Effector CD4-positive, alpha-beta T cell (primary cell): ENCODE data around the gene MYO7B.

Source experiments
- DNase-seq: peaks from one replicate; pipeline ENCODE4 v3.0.0-alpha.2; 2020

Gene MYO7B

DNA sequence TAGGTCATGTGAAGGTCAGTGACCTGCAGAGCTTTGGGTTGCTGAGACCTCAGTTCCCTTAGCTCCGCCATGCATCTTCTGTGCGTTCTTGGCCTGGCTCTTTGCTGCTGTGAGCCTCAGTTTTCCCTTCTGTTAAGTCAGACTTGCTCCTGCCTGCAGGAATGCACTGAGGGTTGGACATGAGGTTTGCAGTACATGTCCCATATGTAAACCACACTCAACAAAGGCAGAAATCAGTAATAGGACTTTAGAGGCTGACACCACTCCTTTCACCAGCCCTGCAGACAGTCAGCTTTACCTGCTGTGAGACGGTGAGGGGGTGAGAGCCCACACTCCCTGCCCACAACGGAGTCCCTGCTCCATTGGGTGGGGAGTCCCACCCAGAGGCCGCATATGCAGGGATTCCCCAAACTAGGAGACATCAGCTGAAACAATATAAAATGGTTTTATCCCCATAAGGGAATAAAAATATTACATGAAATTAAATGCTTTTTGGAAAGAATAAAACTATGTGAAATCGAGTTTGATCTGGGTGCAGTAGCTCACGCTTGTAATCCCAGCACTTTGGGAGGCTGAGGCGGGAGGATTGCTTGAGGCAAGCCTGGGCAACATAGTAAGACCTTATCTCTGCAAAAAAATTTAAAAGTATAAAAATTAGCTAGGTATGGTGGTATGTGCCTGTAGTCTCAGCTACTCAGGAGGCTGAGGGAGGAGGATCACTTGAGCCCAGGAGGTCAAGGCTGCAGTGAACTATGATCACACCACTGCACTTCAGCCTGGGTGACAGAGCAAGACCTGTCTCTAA lies 55.1 kb downstream of the MYO7B start:
- DNase-seq, result no peak

DNA sequence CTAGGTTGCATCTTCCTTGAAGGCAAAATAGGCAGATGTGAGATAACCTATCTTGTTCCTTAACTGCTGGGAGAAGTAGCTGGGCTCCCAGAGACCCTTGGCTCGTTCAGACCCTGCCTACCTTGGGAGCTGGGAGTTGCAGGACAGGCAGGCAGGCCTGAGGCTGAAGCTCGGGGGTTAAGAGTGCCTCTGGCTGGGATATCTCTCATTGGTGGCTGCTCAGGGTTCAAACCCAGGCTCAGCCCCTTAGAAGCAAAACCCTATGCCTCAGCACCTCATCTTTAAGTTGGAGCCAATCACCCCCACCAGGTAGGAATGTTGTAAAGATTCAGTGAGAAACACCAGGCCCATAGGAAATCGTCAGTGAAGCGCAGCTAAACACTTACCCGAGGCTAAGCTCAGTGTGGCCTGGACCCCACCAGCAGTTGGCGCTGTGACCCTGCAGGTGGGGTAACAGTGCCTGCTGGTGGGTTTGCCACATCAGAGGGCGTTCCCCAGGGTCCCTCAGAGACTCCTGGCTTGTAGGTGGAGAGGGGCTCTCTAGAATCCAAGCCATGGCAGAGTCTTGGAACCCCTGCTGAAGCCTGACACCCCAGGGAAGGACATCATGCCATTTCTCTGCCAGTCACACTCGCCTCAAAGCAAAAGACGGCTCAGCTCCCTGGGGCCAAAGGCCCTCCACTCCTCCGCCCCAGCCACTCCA lies 55.9 kb downstream of the MYO7B start:
- peak; percentile 53 for DNase-seq

DNA sequence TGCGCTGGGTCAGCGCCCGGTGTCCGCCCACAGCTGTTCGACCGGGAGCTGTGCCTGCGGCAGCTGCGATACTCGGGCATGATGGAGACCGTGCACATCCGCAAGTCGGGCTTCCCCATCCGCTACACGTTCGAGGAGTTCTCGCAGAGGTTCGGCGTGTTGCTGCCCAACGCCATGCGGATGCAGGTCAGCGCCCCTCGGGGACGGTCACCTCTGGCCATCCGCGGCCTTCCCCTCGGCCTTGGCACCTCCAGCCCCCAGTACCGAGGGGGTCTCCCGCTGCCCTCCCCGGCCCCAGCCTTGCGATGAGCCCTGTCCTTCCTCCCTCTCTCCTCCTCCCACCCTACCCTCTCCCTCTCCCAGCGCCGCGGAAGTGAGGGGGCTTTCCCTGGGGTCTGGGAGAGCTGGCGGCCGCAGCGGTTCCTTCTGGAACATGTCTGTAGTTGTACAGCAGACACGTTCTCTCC lies 57.3 kb downstream of the MYO7B start:
- DNase-seq, result no peak

DNA sequence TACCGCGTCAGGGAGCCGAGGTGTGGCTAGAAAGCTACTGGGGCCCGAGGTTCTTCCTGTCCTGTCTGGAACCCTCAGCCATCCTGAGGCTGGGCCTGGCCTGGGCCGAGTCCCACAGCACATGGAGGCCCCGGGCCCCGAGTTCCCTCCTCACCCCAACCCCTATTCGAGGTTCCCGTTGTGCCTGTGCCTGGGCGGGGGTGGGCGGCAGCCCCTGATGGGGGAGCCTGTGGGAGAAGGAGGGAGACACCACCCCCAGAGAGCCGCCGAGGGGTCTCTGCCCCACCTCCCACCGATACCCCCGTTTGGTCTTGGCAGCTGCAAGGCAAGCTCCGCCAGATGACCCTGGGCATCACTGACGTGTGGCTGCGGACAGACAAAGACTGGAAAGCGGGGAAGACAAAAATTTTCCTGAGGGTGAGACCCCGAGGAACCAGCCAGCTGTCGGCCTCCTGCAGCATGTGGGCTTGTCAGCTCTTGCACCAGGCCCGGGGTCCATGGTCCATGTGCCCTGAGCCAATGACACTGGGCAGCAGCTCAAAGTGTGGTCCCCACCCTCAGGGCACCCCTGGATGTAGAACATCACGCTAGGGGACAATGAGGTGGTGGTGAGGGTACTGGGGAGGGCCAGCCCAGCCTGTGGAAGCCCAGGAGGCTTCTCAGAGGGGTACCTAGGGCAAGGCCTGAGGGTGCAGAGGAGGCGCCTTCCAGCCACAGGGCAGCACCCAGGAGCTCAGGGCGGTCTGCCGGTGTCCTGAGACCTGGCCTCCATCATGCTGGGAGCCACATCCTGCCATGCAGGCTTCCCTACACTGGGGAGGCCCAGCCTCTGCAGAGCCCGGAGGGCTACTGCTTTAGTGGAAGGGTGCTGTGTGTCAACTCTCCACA lies 58.0 kb downstream of the MYO7B start:
- no peak for DNase-seq

DNA sequence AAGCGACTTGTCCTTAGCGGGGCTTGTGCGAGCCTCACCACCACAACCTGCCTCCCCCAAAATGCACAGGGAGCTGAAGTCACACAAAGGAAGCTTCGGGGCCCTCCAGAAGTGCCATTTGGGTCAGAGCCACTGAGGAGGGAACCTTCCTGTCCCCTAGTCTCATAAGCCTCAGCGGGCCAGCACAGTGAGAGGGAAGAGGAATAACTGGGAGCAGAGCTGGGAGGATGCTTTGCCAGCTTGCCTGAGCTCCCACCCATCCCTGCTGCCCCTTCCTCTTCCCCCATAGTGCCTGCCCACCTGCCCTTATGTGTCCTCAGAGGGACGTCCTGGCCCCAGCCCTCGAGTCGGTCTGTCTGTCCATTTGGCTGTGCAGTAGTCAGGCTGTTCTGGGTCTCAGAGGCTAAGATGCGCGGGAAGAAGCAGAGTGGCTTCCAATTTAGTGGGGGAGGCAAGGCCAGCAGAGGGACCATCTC lies 58.7 kb downstream of the MYO7B start:
- DNase-seq, result no peak

DNA sequence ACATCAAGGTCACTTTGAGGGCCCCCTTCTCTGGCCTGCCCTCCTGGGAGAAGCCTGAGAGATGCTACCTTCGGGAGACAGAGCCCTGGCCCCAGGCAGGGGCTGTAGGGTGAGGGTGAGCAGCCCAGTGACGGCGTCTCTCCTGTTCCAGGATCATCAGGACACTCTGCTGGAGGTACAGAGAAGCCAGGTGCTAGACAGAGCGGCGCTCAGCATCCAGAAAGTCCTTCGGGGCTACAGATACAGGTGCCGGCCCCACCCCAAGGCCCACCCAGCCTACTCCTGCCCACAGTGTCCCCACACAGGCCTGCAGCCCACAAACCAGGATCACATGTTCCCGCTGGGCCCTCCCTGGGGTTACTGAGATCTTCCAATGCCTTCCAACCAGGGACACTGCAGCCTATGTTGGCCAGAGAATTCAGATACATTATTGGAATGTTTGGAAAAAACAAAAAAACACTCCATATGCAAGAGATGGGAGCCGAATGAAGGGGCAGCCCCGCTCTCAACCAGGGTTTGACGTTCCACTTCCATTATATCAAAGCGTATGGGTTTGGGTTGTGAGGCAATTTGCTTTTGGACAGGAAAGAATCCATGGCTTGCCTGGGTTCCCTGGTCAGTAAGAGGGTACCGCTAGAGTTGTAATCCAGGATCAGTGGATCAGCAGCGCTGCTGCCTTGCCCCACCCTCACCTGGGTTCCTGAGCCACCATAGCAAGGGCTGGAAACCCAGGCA lies 61.0 kb downstream of the MYO7B start:
- DNase-seq, result no peak

DNA sequence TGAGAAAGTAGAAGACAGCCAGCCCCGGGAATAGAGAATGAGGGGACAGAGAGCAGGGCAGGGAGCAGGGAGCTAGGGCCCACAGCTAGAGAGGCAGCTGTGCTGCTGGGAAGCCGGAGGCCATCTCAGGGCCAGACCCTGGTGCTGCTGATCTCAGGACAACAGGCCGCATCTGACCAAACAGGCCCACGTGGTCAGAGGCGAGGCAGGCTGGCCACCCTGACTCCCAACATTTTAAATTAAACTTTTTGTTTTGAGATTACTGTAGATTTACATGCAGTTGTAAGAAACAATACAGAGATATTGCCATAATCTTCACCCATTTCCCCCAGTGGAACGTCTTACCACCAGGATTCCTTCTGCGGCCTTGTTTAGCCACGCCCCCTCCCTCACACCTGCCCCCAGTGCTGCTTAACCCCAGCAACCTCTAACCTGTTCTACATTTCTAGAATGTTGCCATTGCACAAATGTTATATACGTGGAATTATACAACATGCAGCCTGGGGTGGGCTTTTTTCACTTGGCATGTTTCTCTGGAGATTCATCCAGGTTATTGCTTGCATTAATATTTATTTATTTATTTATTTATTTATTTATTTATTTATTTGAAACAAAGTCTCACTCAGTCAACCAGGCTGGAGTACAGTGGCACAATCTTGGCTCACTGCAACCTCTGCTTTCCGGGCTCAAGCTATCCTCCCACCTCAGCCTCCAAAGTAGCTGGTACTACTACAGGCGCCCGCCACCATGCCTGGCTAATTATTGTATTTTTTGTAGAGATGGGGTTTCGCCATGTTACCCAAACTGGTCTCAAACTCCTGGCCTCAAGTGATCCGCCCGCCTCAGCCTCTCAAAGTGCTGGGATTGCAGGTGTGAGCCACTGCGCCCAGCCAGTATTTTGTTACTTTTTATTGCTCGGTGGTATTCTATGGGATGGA lies 61.8 kb downstream of the MYO7B start:
- no peak for DNase-seq

DNA sequence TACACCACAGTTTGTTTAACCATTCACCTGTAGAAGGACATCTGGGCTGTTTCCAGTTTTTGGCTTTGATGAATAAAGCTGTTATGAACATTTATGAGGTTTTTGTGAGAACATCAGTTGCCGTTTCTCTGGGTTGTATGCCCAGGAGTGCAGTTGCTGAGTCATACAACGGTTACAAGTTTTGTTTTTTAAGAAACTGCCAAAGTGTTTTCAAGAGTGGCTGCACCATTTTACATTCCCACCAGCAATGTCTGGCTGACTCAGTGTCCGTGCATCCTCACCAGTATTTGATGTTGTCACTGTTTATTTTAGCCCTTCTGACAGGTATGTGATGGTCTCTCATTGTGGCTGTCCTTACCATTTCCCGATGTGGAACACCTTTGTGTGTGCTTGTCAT lies 62.5 kb downstream of the MYO7B start:
- no peak for DNase-seq

DNA sequence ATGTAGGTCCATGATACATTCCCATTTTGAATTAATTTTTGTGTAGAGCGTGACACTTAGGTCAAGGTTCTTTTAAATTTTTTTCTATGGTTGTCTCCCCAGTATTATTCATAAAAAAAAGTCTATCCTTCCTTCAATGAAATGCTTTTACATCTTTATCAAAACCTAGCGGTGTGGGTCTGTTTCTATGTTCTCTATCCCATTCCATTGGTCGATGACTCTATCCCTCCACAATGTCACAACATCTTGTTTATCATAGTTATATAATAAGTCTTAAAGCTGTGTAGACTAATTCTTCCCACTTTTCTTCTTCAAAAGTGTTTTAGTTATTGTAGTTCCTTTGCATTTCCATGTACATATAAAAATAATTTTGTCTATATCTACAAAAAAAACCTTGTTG lies 63.2 kb downstream of the MYO7B start:
- DNase-seq, result no peak

DNA sequence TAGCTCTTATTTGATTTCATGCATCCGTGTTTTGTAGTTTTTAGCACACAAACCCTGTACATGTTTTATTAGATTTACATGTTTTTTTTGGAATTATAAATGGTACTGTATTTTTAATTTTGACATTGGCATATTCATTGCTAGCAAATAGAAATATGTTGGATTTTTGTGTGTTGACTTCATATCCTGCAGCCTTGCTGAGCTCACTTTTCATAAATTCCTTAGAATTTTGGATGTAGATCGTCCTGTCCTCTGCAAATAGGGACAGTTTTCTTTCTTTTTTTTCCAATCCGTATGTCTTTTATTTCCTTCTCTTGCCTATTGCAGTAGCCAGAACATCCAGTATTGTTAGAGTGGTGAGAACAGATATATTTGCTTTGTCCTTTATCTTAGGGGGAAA lies 63.7 kb downstream of the MYO7B start:
- DNase-seq, result no peak

DNA sequence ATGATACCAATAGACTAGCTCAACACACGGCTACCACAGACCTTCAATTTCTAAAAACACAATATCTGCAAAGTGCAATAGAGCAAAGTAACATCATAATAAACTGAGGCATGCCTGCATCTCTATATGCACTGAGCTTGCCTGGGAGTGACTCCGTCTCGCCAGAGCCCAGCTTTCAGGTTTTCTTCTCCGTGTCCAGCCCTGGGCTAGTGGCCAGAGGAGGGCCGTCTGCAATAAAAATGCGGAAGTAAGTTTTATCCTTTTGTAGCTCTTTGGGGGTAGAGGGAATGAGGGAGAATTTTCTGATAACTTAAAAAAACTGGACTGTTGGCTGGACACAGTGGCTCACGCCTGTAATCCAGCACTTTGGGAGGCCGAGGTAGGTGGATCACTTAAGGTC lies 69.5 kb downstream of the MYO7B start:
- DNase-seq, result no peak

DNA sequence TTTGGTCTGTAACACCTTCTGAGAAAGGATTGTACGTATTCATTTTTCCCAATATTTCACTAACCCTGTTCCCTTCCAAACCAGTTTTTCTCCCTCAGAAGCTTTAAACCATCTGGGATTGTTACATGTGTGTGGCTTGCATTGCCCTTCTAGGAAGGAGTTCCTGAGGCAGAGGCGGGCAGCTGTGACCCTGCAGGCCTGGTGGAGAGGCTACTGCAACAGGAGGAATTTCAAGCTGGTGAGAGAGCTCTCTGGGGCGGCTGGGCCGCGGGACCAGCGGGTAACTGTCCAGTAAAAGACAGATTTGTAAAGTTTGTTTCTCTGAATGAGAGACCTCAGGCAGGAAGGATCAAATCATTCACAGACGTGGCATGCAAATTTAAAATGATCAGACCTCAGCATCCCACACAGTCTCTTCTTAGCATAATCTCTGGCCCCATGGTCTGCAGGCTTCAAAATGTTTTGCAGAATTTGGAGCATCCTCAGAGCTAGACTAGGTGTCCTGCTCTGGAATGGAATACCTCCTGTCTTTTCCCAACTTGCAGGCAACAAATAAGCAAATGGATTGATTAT lies 70.3 kb downstream of the MYO7B start:
- DNase-seq, result no peak

DNA sequence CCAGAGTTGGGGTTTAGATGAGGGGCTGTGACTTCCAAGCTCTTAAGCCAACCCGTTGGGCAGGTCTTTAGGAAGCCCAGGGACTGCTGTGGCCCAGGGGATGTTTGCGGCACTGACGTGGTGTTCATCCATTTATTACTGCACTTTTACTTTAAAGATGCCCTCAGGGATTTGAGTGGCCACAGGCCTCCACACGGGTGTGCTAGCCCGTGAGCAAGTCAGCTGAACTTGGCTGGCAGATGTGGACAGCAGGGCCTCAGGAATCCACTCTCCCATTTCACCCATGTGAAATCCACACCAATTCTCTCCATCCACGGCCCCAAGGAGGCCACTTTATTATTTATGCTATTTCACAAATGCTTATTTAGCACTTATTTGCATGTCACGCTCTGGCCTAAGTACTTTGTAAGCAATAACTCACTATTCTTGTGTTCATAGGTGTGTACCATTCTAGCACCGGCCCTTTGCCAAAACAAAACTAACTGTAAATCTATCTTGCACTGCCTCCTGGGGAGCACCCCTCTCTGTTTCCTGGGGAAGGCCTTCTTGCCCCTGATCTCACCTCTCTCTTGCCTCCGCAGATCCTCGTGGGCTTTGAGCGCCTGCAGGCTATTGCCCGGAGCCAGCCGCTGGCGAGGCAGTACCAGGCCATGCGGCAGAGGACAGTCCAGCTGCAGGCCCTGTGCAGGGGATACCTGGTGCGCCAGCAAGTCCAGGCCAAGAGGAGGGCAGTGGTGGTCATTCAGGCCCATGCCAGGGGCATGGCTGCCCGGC lies 71.3 kb downstream of the MYO7B start:
- no peak for DNase-seq

DNA sequence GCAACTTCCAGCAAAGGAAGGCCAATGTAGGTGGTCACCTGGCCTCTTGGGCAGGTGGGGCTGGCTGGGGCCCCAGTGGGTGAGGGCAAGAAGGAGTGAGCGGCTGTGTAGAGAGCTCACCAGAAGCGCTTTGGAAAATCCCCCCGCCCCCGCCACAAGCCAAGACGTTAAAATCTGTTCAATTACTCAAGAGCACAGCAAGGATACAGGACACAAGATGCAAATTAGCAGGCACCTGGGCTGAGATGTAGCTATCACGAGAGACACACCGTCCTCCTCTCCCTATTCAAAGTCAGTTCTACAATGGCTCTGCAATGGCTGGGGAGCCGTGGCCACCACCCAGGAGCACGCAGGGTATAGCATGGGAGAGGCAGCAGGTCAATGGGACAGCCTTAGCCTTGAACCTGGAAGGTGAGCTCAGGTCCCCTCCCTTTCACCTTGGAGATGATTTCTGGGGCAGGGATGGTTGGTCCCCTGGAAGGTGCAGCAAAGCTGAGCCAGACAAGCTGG lies 72.0 kb downstream of the MYO7B start:
- DNase-seq, result no peak

DNA sequence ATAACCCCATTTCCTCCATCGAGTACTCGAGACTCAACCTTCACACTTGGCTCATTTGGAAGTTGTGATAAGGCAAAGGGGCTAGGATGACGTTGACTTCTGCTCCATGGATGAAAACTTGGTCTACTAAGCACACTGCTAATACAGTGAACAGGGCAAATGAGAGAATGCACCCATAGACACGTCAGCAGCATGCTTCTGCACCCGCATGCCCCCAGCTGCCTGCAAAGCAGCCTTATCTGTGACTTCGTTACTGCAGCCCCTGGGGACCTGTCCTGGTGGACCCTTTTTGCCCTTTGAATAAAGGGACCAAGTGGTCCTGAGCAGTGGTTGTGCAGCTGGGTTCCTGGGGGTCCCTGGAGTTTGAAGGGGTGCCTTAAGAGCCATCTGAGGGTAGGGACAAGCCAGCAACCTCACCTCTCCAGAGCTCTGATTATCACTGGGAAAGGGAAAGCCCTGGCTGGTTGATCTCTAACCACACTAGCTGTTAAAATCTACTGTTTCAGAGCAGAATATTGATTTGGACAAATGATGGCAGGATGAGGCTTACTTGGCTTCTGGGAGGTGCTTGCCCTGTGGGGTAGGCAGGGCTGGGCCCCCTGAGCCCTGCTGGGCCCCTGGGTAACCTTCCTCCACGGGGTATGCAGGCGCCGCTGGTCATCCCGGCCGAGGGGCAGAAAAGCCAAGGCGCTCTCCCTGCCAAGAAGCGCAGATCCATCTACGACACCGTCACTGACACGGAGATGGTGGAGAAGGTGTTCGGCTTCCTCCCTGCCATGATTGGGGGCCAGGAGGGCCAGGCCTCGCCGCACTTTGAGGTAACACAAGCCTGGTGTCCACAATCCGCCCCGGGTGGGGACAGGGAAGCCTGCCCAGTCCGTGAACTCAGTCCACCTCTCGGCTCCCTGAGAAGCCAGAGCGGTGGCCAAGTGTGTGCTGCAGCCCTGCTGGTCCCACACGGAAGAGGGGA lies 72.9 kb downstream of the MYO7B start:
- DNase-seq, result no peak

DNA sequence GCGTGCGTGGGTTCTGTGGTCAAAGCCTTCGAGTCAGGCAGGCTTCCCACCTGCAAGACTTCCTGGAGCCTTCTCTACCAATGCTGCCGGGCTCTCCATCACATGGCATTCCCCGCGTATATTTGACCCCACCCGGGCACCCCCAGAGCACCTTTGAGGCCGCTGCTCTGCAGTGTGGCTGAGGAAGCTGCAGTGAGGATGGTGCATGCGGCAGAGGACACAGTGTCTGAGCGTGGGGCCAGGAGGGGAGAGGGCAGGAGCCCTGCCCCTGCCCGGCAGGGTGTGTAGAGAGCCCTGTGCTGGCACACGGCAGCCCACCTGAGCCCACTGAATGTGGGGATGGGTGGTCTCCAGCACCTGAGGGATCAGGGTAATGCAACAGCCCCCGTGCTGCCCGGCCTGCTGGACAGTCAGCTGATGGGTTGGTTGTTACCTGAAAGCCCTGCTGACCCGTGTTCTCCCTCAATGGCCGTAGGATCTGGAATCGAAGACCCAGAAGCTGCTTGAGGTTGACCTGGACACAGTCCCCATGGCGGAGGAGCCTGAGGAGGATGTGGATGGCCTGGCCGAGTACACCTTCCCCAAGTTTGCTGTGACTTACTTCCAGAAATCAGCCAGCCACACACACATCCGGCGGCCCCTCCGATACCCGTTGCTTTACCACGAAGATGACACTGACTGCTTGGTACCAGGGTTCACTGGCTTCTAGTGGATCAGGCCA lies 73.7 kb downstream of the MYO7B start:
- DNase-seq, result no peak

DNA sequence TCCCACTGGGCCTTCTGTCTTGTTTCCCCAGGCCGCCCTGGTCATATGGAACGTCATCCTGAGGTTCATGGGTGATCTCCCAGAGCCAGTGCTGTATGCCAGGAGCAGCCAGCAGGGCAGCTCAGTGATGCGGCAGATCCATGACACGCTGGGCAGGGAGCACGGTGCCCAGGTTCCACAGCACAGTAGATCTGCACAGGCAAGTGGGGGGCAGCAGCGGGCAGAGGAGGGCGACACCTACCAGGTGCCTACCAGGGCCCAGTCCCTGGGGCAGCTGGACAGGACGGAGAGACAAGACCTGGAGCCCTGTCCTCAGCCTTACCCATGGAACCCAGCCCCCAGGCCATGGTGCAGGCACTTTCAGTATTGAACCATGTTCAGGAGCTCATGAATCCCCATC lies 74.3 kb downstream of the MYO7B start:
- no peak for DNase-seq

DNA sequence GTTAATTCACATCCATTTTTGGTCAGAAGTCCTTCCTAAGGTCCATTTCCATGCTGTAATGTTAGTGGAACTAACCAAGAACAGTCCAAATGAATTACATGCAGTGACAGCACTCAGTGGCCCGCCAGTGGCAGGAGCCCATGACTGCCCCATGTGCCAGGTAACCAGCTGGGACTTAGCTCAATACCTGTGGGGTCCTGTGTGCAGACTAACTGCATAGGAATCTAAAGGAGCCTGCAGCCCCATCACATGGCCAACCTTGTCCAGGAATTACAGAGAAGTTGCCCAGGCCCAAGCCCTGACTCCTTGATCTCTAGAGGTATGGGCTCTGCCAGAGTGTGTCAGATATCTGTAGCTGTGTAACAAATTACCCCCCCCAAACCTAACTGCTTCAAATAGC lies 75.1 kb downstream of the MYO7B start:
- DNase-seq, result no peak
